HepG2 (cell line): ENCODE measurements around the gene FAM32A.

Experiments
- CTCF ChIP-seq: sonication (generic); formaldehyde crosslinking; IDR thresholded peaks from 2 replicates; pipeline ENCODE4 v1.5.0; 2020; ENCODE audit warnings: mild to moderate bottlenecking, missing genetic modification reagents, moderate library complexity
- SP4 ChIP-seq: sonication (generic); formaldehyde crosslinking; IDR thresholded peaks from 2 replicates; pipeline ENCODE4 v1.8.1; 2023; ENCODE audit warnings: mild to moderate bottlenecking, missing genetic modification reagents

- TF ChIP-seq SP4 (CRISPR knock-in tag) (no peak), CTCF (CRISPR knock-in tag) (no peak)
These were observed 28.3 kb upstream of the FAM32A start for GRCh38 chr19:16156904-16157303.
